H1 (cell line): ENCODE measurements around the gene KRTAP12-3. TPM values are rescaled to one million over a fixed set of nuclear protein-coding genes. Genes with fewer than 3 reads are reported as not detected.

Experiments
- CTCF ChIA-PET: fragments of 300-600 bp; sonication (Branson Sonifier 250); formaldehyde crosslinking; loops from one replicate; lab custom pipeline; 2021; ENCODE audit not compliant: partially characterized antibody; lab: Charles Lee
- POLR2A ChIA-PET: fragments of 300-600 bp; sonication (Branson Sonifier 250); formaldehyde crosslinking; loops from one replicate; lab custom pipeline; 2021; ENCODE audit warnings: inconsistent platforms; ENCODE audit not compliant: partially characterized antibody; lab: Charles Lee
- DNase-seq, 2 experiments: peaks; one replicate each; pipeline versions ENCODE4 v3.0.0 to v3.0.0-alpha.2; 2010 to 2022; ENCODE audit warnings: low spot score in 2 of 2, low read depth in 1 of 2, mixed read lengths in 1 of 2
- FAIRE-seq: peaks from 2 replicates; lab custom pipeline; 2011; peaks lifted over from hg19 to GRCh38; lab: Jason Lieb, UNC
- H2AFZ ChIP-seq: 2 replicates; pipeline ENCODE4 v1.8.1; 2012; ENCODE audit warnings: low read length, inconsistent platforms
- H2AK5ac ChIP-seq: 2 replicates; pipeline ENCODE4 v1.6.1; 2013; ENCODE audit warnings: low read depth, low read length
- H2BK120ac ChIP-seq: replicated peaks from 2 replicates; pipeline ENCODE3; 2013; ENCODE audit warnings: low read depth, low read length, inconsistent platforms
- H2BK12ac ChIP-seq: 2 replicates; pipeline ENCODE4 v1.6.1; 2013; ENCODE audit warnings: low read depth, low read length
- H2BK15ac ChIP-seq: 2 replicates; pipeline ENCODE4 v1.6.1; 2013; ENCODE audit warnings: low read length
- H2BK20ac ChIP-seq: 2 replicates; pipeline ENCODE4 v1.6.1; 2013; ENCODE audit warnings: low read length
- H2BK5ac ChIP-seq: 2 replicates; pipeline ENCODE4 v1.6.1; 2013; ENCODE audit warnings: low read depth, low read length
- H3K14ac ChIP-seq: 2 replicates; pipeline ENCODE4 v1.6.1; 2013; ENCODE audit warnings: inconsistent platforms; ENCODE audit not compliant: insufficient read length
- H3K18ac ChIP-seq: 2 replicates; pipeline ENCODE4 v1.6.1; 2013; ENCODE audit warnings: low read length; ENCODE audit errors: extremely low read depth
- H3K23ac ChIP-seq: 2 replicates; pipeline ENCODE4 v1.6.1; 2013; ENCODE audit warnings: inconsistent platforms; ENCODE audit not compliant: insufficient read length
- H3K23me2 ChIP-seq: 2 replicates; pipeline ENCODE4 v1.6.1; 2013; ENCODE audit warnings: low read depth, low read length
- H3K27ac ChIP-seq: 2 replicates; pipeline ENCODE4 v1.6.1; 2011; ENCODE audit warnings: low read depth, low read length, inconsistent platforms
- H3K27me3 ChIP-seq, 4 experiments: replicated peaks in 1 of 4; 1 replicate in 1 of 4; 2 replicates in 3 of 4; pipeline versions ENCODE4 v1.6.1 to v1.8.1; 2011 to 2013; ENCODE audit warnings: low read length in 3 of 4, mild to moderate bottlenecking in 3 of 4, inconsistent platforms in 2 of 4, mixed read lengths in 2 of 4, moderate library complexity in 1 of 4; ENCODE audit not compliant: control insufficient read depth in 3 of 4, insufficient read depth in 3 of 4; ENCODE audit errors: extremely low read depth in 1 of 4
- H3K36me3 ChIP-seq, 4 experiments: 2 replicates each; pipeline versions ENCODE4 v1.6.1 to v1.8.1; 2011 to 2013; ENCODE audit warnings: mild to moderate bottlenecking in 4 of 4, low read length in 3 of 4, moderate library complexity in 2 of 4, control low read depth in 1 of 4, inconsistent platforms in 1 of 4; ENCODE audit not compliant: insufficient read depth in 4 of 4, control insufficient read depth in 2 of 4
- H3K4ac ChIP-seq: replicated peaks from 2 replicates; pipeline ENCODE3; 2013; ENCODE audit warnings: low read length, low read depth, mixed read lengths, inconsistent platforms; ENCODE audit not compliant: insufficient read length
- H3K4me1 ChIP-seq, 4 experiments: replicated peaks in 1 of 4; 1 replicate in 1 of 4; 2 replicates in 3 of 4; pipeline versions ENCODE4 v1.6.1 to v1.8.1; 2011 to 2013; ENCODE audit warnings: low read length in 3 of 4, inconsistent platforms in 2 of 4, mixed read lengths in 1 of 4; ENCODE audit not compliant: insufficient read depth in 4 of 4, control insufficient read depth in 3 of 4
- H3K4me2 ChIP-seq, 2 experiments: 2 replicates each; pipeline versions ENCODE4 v1.6.1 to v1.8.1; 2011 to 2013; ENCODE audit warnings: low read depth in 2 of 2, low read length in 2 of 2, control low read depth in 1 of 2, inconsistent platforms in 1 of 2, mild to moderate bottlenecking in 1 of 2; ENCODE audit not compliant: insufficient read depth in 1 of 2
- H3K4me3 ChIP-seq, 4 experiments: fragments of 200-600, 300-600 bp in 1 of 4; sonication (generic), shearing (Covaris generic), sonication (Bioruptor Twin) in 1 of 4; 2 replicates each; pipeline versions ENCODE4 v1.5.1 to v1.8.1; 2011 to 2016; ENCODE audit warnings: low read length in 4 of 4, low read depth in 3 of 4, control low read depth in 2 of 4, inconsistent platforms in 2 of 4, mild to moderate bottlenecking in 2 of 4, mixed read lengths in 1 of 4, moderate library complexity in 1 of 4; ENCODE audit not compliant: insufficient read depth in 2 of 4; ENCODE audit errors: extremely low read depth in 1 of 4
- H3K56ac ChIP-seq: replicated peaks from 2 replicates; pipeline ENCODE3; 2013; ENCODE audit warnings: low read depth, mild to moderate bottlenecking, mixed read lengths, low read length, inconsistent platforms; ENCODE audit not compliant: insufficient read length
- H3K79me1 ChIP-seq: 2 replicates; pipeline ENCODE4 v1.6.1; 2013; ENCODE audit warnings: low read depth, low read length, control low read depth
- H3K79me2 ChIP-seq, 2 experiments: 2 replicates each; pipeline versions ENCODE4 v1.6.1 to v1.8.1; 2012 to 2013; ENCODE audit warnings: low read length in 2 of 2, mild to moderate bottlenecking in 2 of 2, inconsistent platforms in 1 of 2; ENCODE audit not compliant: insufficient read depth in 2 of 2, control insufficient read depth in 1 of 2
- H3K9ac ChIP-seq, 4 experiments: replicated peaks in 1 of 4; 1 replicate in 1 of 4; 2 replicates in 3 of 4; pipeline versions ENCODE4 v1.6.1 to v1.8.1; 2011 to 2013; ENCODE audit warnings: low read depth in 3 of 4, low read length in 3 of 4, control low read depth in 2 of 4, mild to moderate bottlenecking in 2 of 4, moderate library complexity in 2 of 4, inconsistent platforms in 1 of 4; ENCODE audit errors: extremely low read depth in 1 of 4
- H3K9me3 ChIP-seq, 2 experiments: 2 replicates each; pipeline versions ENCODE4 v1.6.1 to v1.8.1; 2012 to 2013; ENCODE audit warnings: mild to moderate bottlenecking in 2 of 2, moderate library complexity in 2 of 2, control low read depth in 1 of 2, inconsistent platforms in 1 of 2, low read depth in 1 of 2, low read length in 1 of 2, mixed read lengths in 1 of 2; ENCODE audit not compliant: insufficient read depth in 2 of 2
- H4K20me1 ChIP-seq, 2 experiments: replicated peaks in 1 of 2; 2 replicates each; pipeline versions ENCODE3 to v1.8.1; 2011 to 2013; ENCODE audit warnings: inconsistent platforms in 2 of 2, low read length in 2 of 2, mild to moderate bottlenecking in 1 of 2; ENCODE audit not compliant: insufficient read depth in 2 of 2, control insufficient read depth in 1 of 2
- H4K5ac ChIP-seq: 2 replicates; pipeline ENCODE4 v1.6.1; 2013; ENCODE audit warnings: low read length, low read depth, mixed read lengths, inconsistent platforms; ENCODE audit not compliant: insufficient read length
- H4K8ac ChIP-seq: 2 replicates; pipeline ENCODE4 v1.8.0; 2013; ENCODE audit warnings: mild to moderate bottlenecking, moderate library complexity, low read length, inconsistent platforms; ENCODE audit not compliant: insufficient read depth; ENCODE audit errors: extremely low read depth
- H4K91ac ChIP-seq: replicated peaks from 2 replicates; pipeline ENCODE3; 2013; ENCODE audit warnings: low read length, mixed read lengths, inconsistent platforms; ENCODE audit not compliant: insufficient read length
- CBX8 ChIP-seq: fragments of 300-800, 300-1000 bp; sonication (generic); IDR thresholded peaks from 2 replicates; pipeline ENCODE4 v1.7.1; 2016; ENCODE audit warnings: low read depth, low read length, borderline replicate concordance
- CHD1 ChIP-seq: IDR thresholded peaks from 2 replicates; pipeline ENCODE4 v1.6.1; 2012; ENCODE audit warnings: low read depth, low read length, improper control_type of control experiment
- CREB1 ChIP-seq: IDR thresholded peaks from 2 replicates; pipeline ENCODE4 v1.6.1; 2012; ENCODE audit warnings: inconsistent platforms
- GTF2F1 ChIP-seq: IDR thresholded peaks from 2 replicates; pipeline ENCODE4 v1.6.1; 2012; ENCODE audit warnings: low read depth, low read length, improper control_type of control experiment, borderline replicate concordance
- HDAC6 ChIP-seq: IDR thresholded peaks from one replicate; pipeline ENCODE4 v1.7.1; 2012; ENCODE audit warnings: low read depth, mild to moderate bottlenecking, inconsistent platforms, low read length, moderate library complexity
- KDM1A ChIP-seq: fragments of 200-600, 300-600 bp; sonication (generic); IDR thresholded peaks from 2 replicates; pipeline ENCODE4 v1.7.1; 2016; ENCODE audit warnings: mild to moderate bottlenecking, low read length, borderline replicate concordance
- POU5F1 ChIP-seq: IDR thresholded peaks from 2 replicates; pipeline ENCODE4 v1.6.1; 2011; ENCODE audit warnings: low read depth, mild to moderate bottlenecking, low read length, moderate library complexity
- RBBP5 ChIP-seq: IDR thresholded peaks from 2 replicates; pipeline ENCODE4 v1.7.1; 2012; ENCODE audit warnings: low read depth, mild to moderate bottlenecking, inconsistent platforms, low read length, moderate library complexity, borderline replicate concordance
- RFX5 ChIP-seq: IDR thresholded peaks from 2 replicates; pipeline ENCODE4 v1.6.1; 2011; ENCODE audit warnings: low read depth, low read length, improper control_type of control experiment, borderline replicate concordance
- SRF ChIP-seq: IDR thresholded peaks from 2 replicates; pipeline ENCODE4 v1.6.1; 2011; ENCODE audit warnings: mild to moderate bottlenecking, low read depth, low read length, moderate library complexity
- TAF1 ChIP-seq: IDR thresholded peaks from 2 replicates; pipeline ENCODE4 v1.6.1; 2011; ENCODE audit warnings: mild to moderate bottlenecking, low read depth, low read length
- WGBS, 2 experiments: shearing (Covaris generic) in 1 of 2; methylation state at CpG; one replicate each; pipeline versions ENCODE4 v1.1.6 to v1.1.7; 2013 to 2015; ENCODE audit warnings: low lambda C conversion rate in 2 of 2, mixed read lengths in 2 of 2, inconsistent platforms in 1 of 2, low coverage in 1 of 2, missing lambda C conversion rate in 1 of 2; ENCODE audit not compliant: insufficient replicate concordance in 2 of 2, insufficient coverage in 1 of 2, insufficient read length in 1 of 2; ENCODE audit errors: extremely low coverage in 1 of 2, missing lambda C conversion rate in 1 of 2; 5-methylcytosine and 5-hydroxymethylcytosine counted together
- polyA plus RNA-seq, 7 experiments: library from polyadenylated mRNA; depleted of rRNA in 3 of 7; stranded (reverse) in 5 of 7; unstranded in 2 of 7; fragments of >200 nt in 5 of 7; fragments of 200-250 nt in 2 of 7; gene quantifications; 1 replicate in 5 of 7; 2 replicates in 1 of 7; 4 replicates in 1 of 7; pipeline versions ENCODE4 v1.2.1 to v1.2.3, GENCODE V29; 2011 to 2013; ENCODE audit warnings: missing spikeins in 2 of 7, mixed read lengths in 2 of 7
- total RNA-seq: library from RNA; stranded (reverse); fragmentation: NEBNext Ultra II Directional; extraction: Animal tissue kit (Norgen Biotek cat#: 25700); gene quantifications from 2 replicates; pipeline ENCODE4 v1.2.1, GENCODE V29; 2021
- TF ChIP-seq, protein P1 (sequence below): IDR thresholded peaks from 2 replicates; pipeline ENCODE4 v1.6.1; 2012; ENCODE audit warnings: inconsistent platforms

Gene KRTAP12-3
- total and polyA plus RNA-seq, 2 of the 8 experiments (the other 6 are each of a cell fraction or from before 2014, with no cell fraction given), result not detected

DNA sequence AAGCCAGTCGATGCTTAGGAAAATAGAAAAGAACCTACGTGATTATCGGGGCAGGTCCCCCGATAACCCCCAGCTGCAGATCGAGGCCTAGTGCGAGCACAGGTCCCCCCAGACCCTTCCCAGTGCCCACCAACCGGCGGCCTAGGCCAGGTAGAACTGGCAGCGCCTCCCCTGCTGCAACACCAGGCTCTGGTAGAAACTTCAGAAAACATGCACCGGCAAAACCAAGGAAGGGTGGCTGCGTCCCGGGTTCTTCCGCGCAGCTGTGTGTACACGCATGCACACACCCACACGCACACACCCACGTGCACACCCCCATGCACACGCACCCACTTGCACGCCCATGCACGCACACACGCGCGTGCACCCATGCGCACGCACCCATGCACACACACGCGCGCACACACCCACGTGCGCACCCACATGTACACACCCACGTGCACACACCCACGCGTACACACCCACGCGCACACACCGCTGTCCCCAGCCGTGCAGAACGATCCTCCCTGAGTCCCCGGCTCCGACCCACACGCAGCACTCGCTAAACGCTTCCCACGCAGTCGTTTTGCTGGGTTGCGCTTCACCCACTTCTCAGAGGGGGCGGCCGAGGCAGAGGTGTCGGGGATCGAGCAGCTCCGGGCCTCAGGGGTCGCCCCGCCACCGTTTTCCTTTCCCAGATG is 48.4 kb downstream of the KRTAP12-3 start:
- H2BK12ac ChIP-seq, result peak overlapping the region; percentile 100
- peak overlapping the region; percentile 83 for H3K56ac ChIP-seq
- peak overlapping the region; percentile 99 for H3K14ac ChIP-seq
- H3K9me3 ChIP-seq, result no peaks in the 10 kb centered on the region
- DNase-seq (peak in 1 of 2 experiments; percentile 56), FAIRE-seq (no peak)
- H2BK15ac ChIP-seq, result peak overlapping the region; percentile 100
- H3K36me3 ChIP-seq, result no peaks in the 10 kb centered on the region
- peak overlapping the region; percentile 90 for H4K5ac ChIP-seq
- H2BK5ac ChIP-seq, result peak overlapping the region; percentile 100
- H3K4me2 ChIP-seq, result peak overlapping the region; percentile 91 to 93
- peak overlapping the region; percentile 100 for H3K4ac ChIP-seq
- H3K79me1 ChIP-seq, result peaks cover 3% of the 10 kb centered on the region; the same call in 1 of the 2 replicates
- H3K18ac ChIP-seq, result peak overlapping the region; percentile 99
- H3K4me1 ChIP-seq, result peaks cover 3 to 69% (median 59%) of the 10 kb centered on the region in 4 experiments
- H3K23ac ChIP-seq, result peak overlapping the region; percentile 89
- H3K9ac ChIP-seq, result peak overlapping the region in 3 of 4 experiments; percentile 54 to 74 (median 68); a peak in 6 of 7 replicates
- peaks cover 0 to 4% of the 10 kb centered on the region in 2 experiments for H4K20me1 ChIP-seq
- peaks cover 19 to 45% (median 41%) of the 10 kb centered on the region in 4 experiments for H3K27me3 ChIP-seq
- no peak overlapping the region for H2AFZ ChIP-seq
- 3% methylated on average over 49 of the region's 54 CpGs; no CpG with 5 or more reads in 1 of the 2 experiments for WGBS, 2 experiments
- peak overlapping the region; percentile 100 for H4K91ac ChIP-seq
- ChIA-PET CTCF (interaction anchor here (1.0 kb wide), 1 partner anchor 87 kb away, joined by 3 read pairs; no protein-coding TSS in a partner anchor), POLR2A (interaction anchor here (0.9 to 1.2 kb wide), 4 partner anchors 8 to 196 kb away, joined by 3 read pairs; no protein-coding TSS in a partner anchor)
- peak overlapping the region; percentile 34 to 58 (median 44) for H3K4me3 ChIP-seq
- peak overlapping the region; percentile 87 for H3K27ac ChIP-seq
- H2BK20ac ChIP-seq, result peak overlapping the region; percentile 100
- no peaks in the 10 kb centered on the region for H3K79me2 ChIP-seq
- H3K23me2 ChIP-seq, result peaks cover 37% of the 10 kb centered on the region
- peak overlapping the region; percentile 100 for H2BK120ac ChIP-seq
- H4K8ac ChIP-seq, result peak overlapping the region; percentile 96
- peak overlapping the region; percentile 100 for H2AK5ac ChIP-seq
- TF ChIP-seq RBBP5 (no peak), CHD1 (no peak), RFX5 (no peak), CREB1 (no peak), GTF2F1 (no peak), SRF (no peak), TAF1 (no peak), POU5F1 (no peak), CBX8 (no peak), HDAC6 (no peak), KDM1A (peak; percentile 99)
- TF ChIP-seq, protein P1, sequence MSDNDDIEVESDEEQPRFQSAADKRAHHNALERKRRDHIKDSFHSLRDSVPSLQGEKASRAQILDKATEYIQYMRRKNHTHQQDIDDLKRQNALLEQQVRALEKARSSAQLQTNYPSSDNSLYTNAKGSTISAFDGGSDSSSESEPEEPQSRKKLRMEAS, result peak; percentile 84
